Tibial artery (tissue), 4 donors: ENCODE measurements around the gene CR1L.
"Not testable (repeated sequence)": the region's sequence is repeated elsewhere in the genome, so short reads cannot be mapped to it uniquely, and the experiment has no call there.

Source experiments
- DNase-seq, 2 donors: peaks; one replicate each; pipeline ENCODE4 v3.0.0-alpha.2; 2019
- H3K27ac ChIP-seq, 2 donors: fragments of 200-600 bp; sonication (generic) in 1 of 2; 1 replicate in 1 of 2; 2 replicates in 1 of 2; pipeline ENCODE4 v1.5.1; 2018 to 2019; ENCODE audit warnings: mild to moderate bottlenecking in 1 of 2
- H3K27me3 ChIP-seq, 2 donors: fragments of 200-600 bp; sonication (generic) in 1 of 2; one replicate each; pipeline versions ENCODE4 v1.5.1 to v1.6.0; 2016 to 2019
- H3K36me3 ChIP-seq, 3 donors: fragments of 200-600 bp; sonication (generic) in 2 of 3; one replicate each; pipeline ENCODE4 v1.5.1; 2016 to 2019; ENCODE audit warnings: mild to moderate bottlenecking in 2 of 3
- H3K4me1 ChIP-seq, 4 donors: fragments of 200-600 bp; sonication (generic) in 2 of 4; 1 replicate in 3 of 4; 2 replicates in 1 of 4; pipeline ENCODE4 v1.5.1; 2016 to 2019
- H3K4me3 ChIP-seq, 2 donors: fragments of 200-600 bp; sonication (generic) in 1 of 2; 1 replicate in 1 of 2; 2 replicates in 1 of 2; pipeline ENCODE4 v1.5.1; 2018 to 2019; ENCODE audit warnings: mild to moderate bottlenecking in 2 of 2
- H3K9me3 ChIP-seq, 3 donors: fragments of 200-600 bp; sonication (generic) in 1 of 3; one replicate each; pipeline ENCODE4 v1.5.1; 2016 to 2019
- intact Hi-C: fragments of 100-400 bp; cut with DNase I; formaldehyde crosslinking; loops from one replicate; pipeline ENCODE4 v1.15.0; 2023; ENCODE audit warnings: low total_unique reads
- TF ChIP-seq, protein P1 (sequence below), 2 experiments: fragments of 200-600 bp in 1 of 2; fragments of 450-650 bp in 1 of 2; IDR thresholded peaks; one replicate each; pipeline ENCODE4 v1.5.1; 2017 to 2019; ENCODE audit warnings: antibody characterized with exemption in 2 of 2, mild to moderate bottlenecking in 1 of 2, moderate library complexity in 1 of 2

Gene CR1L

GRCh38 chr1:207762622-207763021 is 117.7 kb downstream of the CR1L start:
- peaks cover 57 to 82% (median 81%) of the 10 kb centered on the region in 3 donors for H3K36me3 ChIP-seq
- no peaks in the 10 kb centered on the region for H3K9me3 ChIP-seq
- TF ChIP-seq, protein P1, sequence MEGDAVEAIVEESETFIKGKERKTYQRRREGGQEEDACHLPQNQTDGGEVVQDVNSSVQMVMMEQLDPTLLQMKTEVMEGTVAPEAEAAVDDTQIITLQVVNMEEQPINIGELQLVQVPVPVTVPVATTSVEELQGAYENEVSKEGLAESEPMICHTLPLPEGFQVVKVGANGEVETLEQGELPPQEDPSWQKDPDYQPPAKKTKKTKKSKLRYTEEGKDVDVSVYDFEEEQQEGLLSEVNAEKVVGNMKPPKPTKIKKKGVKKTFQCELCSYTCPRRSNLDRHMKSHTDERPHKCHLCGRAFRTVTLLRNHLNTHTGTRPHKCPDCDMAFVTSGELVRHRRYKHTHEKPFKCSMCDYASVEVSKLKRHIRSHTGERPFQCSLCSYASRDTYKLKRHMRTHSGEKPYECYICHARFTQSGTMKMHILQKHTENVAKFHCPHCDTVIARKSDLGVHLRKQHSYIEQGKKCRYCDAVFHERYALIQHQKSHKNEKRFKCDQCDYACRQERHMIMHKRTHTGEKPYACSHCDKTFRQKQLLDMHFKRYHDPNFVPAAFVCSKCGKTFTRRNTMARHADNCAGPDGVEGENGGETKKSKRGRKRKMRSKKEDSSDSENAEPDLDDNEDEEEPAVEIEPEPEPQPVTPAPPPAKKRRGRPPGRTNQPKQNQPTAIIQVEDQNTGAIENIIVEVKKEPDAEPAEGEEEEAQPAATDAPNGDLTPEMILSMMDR (IDR thresholded peaks at IDR 0.05): no peak
- no peak overlapping the region for H3K27ac ChIP-seq
- H3K4me3 ChIP-seq: no peak overlapping the region
- no peak for DNase-seq
- H3K4me1 ChIP-seq: no peaks in the 10 kb centered on the region
- H3K27me3 ChIP-seq: no peaks in the 10 kb centered on the region
- intact Hi-C loops: no loop called here

DNA sequence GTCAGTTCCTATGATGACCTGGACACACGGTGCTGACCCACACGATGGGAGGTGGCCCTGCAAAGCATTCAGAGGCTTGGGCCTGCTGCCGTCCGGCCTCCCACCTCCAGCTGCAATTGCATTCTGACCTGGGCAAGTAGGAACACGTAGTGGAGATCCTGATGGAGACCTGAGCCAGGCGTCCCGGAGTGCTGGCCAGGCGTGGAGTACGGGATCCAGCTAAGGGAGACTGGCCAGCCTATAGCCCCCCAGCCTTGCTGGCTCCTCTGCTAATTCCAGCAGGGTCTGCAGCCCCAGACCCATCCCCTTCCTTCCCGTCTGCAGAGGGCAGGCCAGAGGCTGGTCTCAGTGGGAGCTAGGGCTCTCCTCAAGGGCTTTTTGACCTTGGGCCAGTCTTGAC is 118.2 kb downstream of the CR1L start:
- no peak for DNase-seq

DNA sequence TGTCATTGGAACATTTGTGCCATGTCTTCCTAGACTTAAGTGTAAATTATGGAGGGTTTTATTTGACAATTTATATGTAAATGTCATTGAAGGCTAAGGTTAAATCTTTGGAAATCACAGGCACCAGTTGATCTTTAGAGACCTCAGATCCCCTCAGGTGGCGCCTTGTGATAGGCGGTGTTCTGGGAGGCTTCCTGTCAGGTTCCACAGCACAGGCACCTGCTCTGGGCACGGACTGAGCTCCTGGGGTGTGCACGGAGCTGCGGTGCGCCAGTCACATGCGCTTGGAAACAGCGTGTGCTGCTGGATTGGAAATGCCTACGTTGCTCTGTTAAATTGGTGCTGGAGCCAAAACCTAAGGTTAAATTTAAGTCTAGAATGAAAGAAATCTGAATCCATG is 119.0 kb downstream of the CR1L start:
- Histone ChIP-seq H3K27me3 (no peaks in the 10 kb centered on the region), H3K9me3 (no peaks in the 10 kb centered on the region), H3K4me1 (no peaks in the 10 kb centered on the region), H3K27ac (no peak overlapping the region), H3K4me3 (no peak overlapping the region), H3K36me3 (peaks cover 52 to 77% (median 76%) of the 10 kb centered on the region in 3 donors)
- DNase-seq: no peak
- intact Hi-C loops: no loop called here
- TF ChIP-seq, protein P1 (IDR thresholded peaks at IDR 0.05): no peak

More for the DNA sequence above, 118.2 kb downstream of the CR1L start:
- Histone ChIP-seq H3K4me3 (no peak overlapping the region), H3K4me1 (no peaks in the 10 kb centered on the region), H3K9me3 (no peaks in the 10 kb centered on the region), H3K36me3 (peaks cover 52 to 81% (median 77%) of the 10 kb centered on the region in 3 donors), H3K27me3 (no peaks in the 10 kb centered on the region), H3K27ac (no peak overlapping the region)
- TF ChIP-seq, protein P1 (IDR thresholded peaks at IDR 0.05): no peak
- intact Hi-C loops: no loop called here

GRCh38 chr1:207766569-207766968 is 121.6 kb downstream of the CR1L start:
- Histone ChIP-seq H3K4me1 (no peaks in the 10 kb centered on the region), H3K4me3 (no peak overlapping the region), H3K9me3 (peaks cover 0 to 6% (median 0%) of the 10 kb centered on the region in 3 donors), H3K27ac (no peak overlapping the region), H3K27me3 (no peaks in the 10 kb centered on the region), H3K36me3 (peaks cover 51 to 75% (median 70%) of the 10 kb centered on the region in 3 donors)
- no peak for DNase-seq
- TF ChIP-seq, protein P1 (IDR thresholded peaks at IDR 0.05): no peak
- intact Hi-C loops: no loop called here

- intact Hi-C loops, H3K27me3 ChIP-seq, H3K27ac ChIP-seq, DNase-seq, H3K4me3 ChIP-seq, H3K4me1 ChIP-seq: not testable (repeated sequence)
- Histone ChIP-seq H3K9me3 (peaks cover 0 to 12% (median 0%) of the 10 kb centered on the region in 3 donors), H3K36me3 (peaks cover 48 to 51% (median 49%) of the 10 kb centered on the region in 3 donors)
Observed at GRCh38 chr1:207770514-207770913, 125.6 kb downstream of the CR1L start.
